ENCODE results near the gene PLXDC2. TPM values are rescaled to one million over a fixed set of nuclear protein-coding genes. Genes with fewer than 3 reads are reported as not detected.

PLXDC2 gene
- total RNA-seq, 1 experiment from 2014 or later = 38.7 TPM

GRCh38 chr10:20195076-20195475, 378.8 kb downstream of the PLXDC2 start:
- Histone ChIP-seq H3K4me1 (ENCODE audit: insufficient read depth, low read length) (peaks cover 2% of the 10 kb centered on the region; the same call in 1 of the 2 replicates), H4K8ac (replicated peaks; ENCODE audit: insufficient read length, low read depth, low read length) (no peak overlapping the region), H3K14ac (ENCODE audit: insufficient read depth, low read length) (no peak overlapping the region), H3K4me2 (ENCODE audit: insufficient read depth, insufficient read length, low read length) (no peak overlapping the region), H3T11ph (ENCODE audit: low read length) (no peak overlapping the region), H2AFZ (ENCODE audit: low read length) (no peak overlapping the region), H4K91ac (ENCODE audit: insufficient read length, low read depth, low read length) (no peak overlapping the region), H2BK120ac (ENCODE audit: low read depth, low read length, poor library complexity, severe bottlenecking) (no peak overlapping the region), H3K79me1 (ENCODE audit: insufficient read depth, low read depth, low read length, poor library complexity, severe bottlenecking) (no peaks in the 10 kb centered on the region), H4K5ac (ENCODE audit: insufficient read length, low read depth, low read length) (no peak overlapping the region), H3K56ac (ENCODE audit: insufficient read length, low read depth, low read length) (no peak overlapping the region), H2BK15ac (ENCODE audit: low read depth, low read length) (no peak overlapping the region), H3K27ac (ENCODE audit: insufficient read length, low read depth, low read length) (no peak overlapping the region), H3K23me2 (ENCODE audit: insufficient read length, low read depth, low read length, poor library complexity, severe bottlenecking) (no peaks in the 10 kb centered on the region), H3K9ac (ENCODE audit: extremely low read depth, insufficient read length, low read length) (no peak overlapping the region), H2BK12ac (ENCODE audit: insufficient read length, low read depth, low read length) (no peak overlapping the region), H2BK20ac (ENCODE audit: low read depth, low read length, poor library complexity, severe bottlenecking) (no peak overlapping the region), H3K27me3 (ENCODE audit: insufficient read depth, low read length) (no peaks in the 10 kb centered on the region), H2BK5ac (ENCODE audit: insufficient read length, low read length) (no peak overlapping the region), H3K18ac (ENCODE audit: insufficient read length, low read depth, low read length) (no peak overlapping the region), H3K9me3 (ENCODE audit: control insufficient read depth, low read depth, low read length) (no peaks in the 10 kb centered on the region), H4K20me1 (ENCODE audit: control insufficient read depth, insufficient read depth, insufficient read length) (no peaks in the 10 kb centered on the region), H2AK5ac (ENCODE audit: insufficient read length, low read length) (no peak overlapping the region), H3K79me2 (ENCODE audit: insufficient read depth, low read length) (no peaks in the 10 kb centered on the region), H3K4ac (ENCODE audit: low read depth, low read length) (no peak overlapping the region), H3K23ac (ENCODE audit: insufficient read length, low read depth, low read length) (no peak overlapping the region)
- no CpG with 5 or more reads among the region's 6 CpGs for WGBS (ENCODE audit: extremely low coverage, insufficient read length, low lambda C conversion rate)
- H3K4me1 Mint-ChIP-seq = peaks cover 22 to 23% of the 10 kb centered on the region in 2 experiments
- no peak overlapping the region for H3K4me3 Mint-ChIP-seq
- no peak overlapping the region for H3K27ac Mint-ChIP-seq
- no peak for DNase-seq
- peaks cover 0 to 4% (median 0%) of the 10 kb centered on the region in 3 experiments; a peak in 2 of 7 replicates for H3K36me3 Mint-ChIP-seq (ENCODE audit: insufficient read depth in 1 of 3, low read depth in 3 of 3)
- no peaks in the 10 kb centered on the region for H3K9me3 Mint-ChIP-seq
- no peak for TF ChIP-seq CTCF (conservative IDR thresholded peaks at IDR 0.05)
- no peaks in the 10 kb centered on the region for H3K27me3 Mint-ChIP-seq (ENCODE audit: low read depth)

Measured in H9 (cell line).